ENCODE results near the gene PRSS50. TPM values are rescaled to one million over a fixed set of nuclear protein-coding genes. Genes with fewer than 3 reads are reported as not detected.

Gene PRSS50
- total RNA-seq, 6 donors from 2014 or later, result 0.10 to 4.2 (median 0.40) TPM

GRCh38 chr3:46668591-46668990 is 49.1 kb downstream of the PRSS50 start:
- TF ChIP-seq POLR2A (IDR thresholded peaks at IDR 0.05) (no peak), POLR2AphosphoS5 (IDR thresholded peaks at IDR 0.05) (no peak), CTCF (IDR thresholded peaks at IDR 0.05) (no peak), EP300 (IDR thresholded peaks at IDR 0.05) (no peak)
- H3K27me3 ChIP-seq, result no peaks in the 10 kb centered on the region
- peaks cover 0 to 34% (median 14%) of the 10 kb centered on the region in 4 donors for H3K36me3 ChIP-seq
- peaks cover 0 to 9% (median 2%) of the 10 kb centered on the region in 4 donors for H3K4me1 ChIP-seq
- H3K4me3 ChIP-seq, result no peak overlapping the region
- ATAC-seq (ENCODE audit: low FRiP score in 2 of 2), result no peak
- DNase-seq, result peak in 1 of 2 donors; percentile 13
- no peaks in the 10 kb centered on the region for H3K9me3 ChIP-seq
- no peak overlapping the region for H3K27ac ChIP-seq
- 81 to 91% methylated on average over 1 to 2 of the region's 2 CpGs for WGBS, 2 donors

- H3K27ac ChIP-seq, result no peak overlapping the region
- no peak for TF ChIP-seq EP300 (IDR thresholded peaks at IDR 0.05)
- no peak for TF ChIP-seq POLR2A (IDR thresholded peaks at IDR 0.05)
- no peak for TF ChIP-seq CTCF (IDR thresholded peaks at IDR 0.05)
- no peak for TF ChIP-seq POLR2AphosphoS5 (IDR thresholded peaks at IDR 0.05)
- 50 to 67% methylated on average over 6 to 8 of the region's 8 CpGs for WGBS, 2 donors
- no peaks in the 10 kb centered on the region for H3K9me3 ChIP-seq
- DNase-seq (peak in 1 of 2 donors; percentile 15), ATAC-seq (ENCODE audit: low FRiP score in 2 of 2) (no peak)
- peaks cover 0 to 30% (median 10%) of the 10 kb centered on the region in 4 donors for H3K36me3 ChIP-seq
- no peak overlapping the region for H3K4me3 ChIP-seq
- no peaks in the 10 kb centered on the region for H3K27me3 ChIP-seq
- peaks cover 2 to 9% (median 4%) of the 10 kb centered on the region in 4 donors for H3K4me1 ChIP-seq
Measured at GRCh38 chr3:46668116-46668515, 49.6 kb downstream of the PRSS50 start.

GRCh38 chr3:46667657-46668056 is 50.0 kb downstream of the PRSS50 start:
- 82 to 93% methylated on average over 5 to 9 of the region's 9 CpGs for WGBS, 2 donors
- no peak for TF ChIP-seq EP300 (IDR thresholded peaks at IDR 0.05)
- TF ChIP-seq CTCF (IDR thresholded peaks at IDR 0.05), result no peak
- TF ChIP-seq POLR2A (IDR thresholded peaks at IDR 0.05), result no peak
- TF ChIP-seq POLR2AphosphoS5 (IDR thresholded peaks at IDR 0.05), result no peak
- no peak for ATAC-seq (ENCODE audit: low FRiP score in 2 of 2)
- DNase-seq, result peak in 1 of 2 donors; percentile 12
- H3K27ac ChIP-seq, result no peak overlapping the region
- no peaks in the 10 kb centered on the region for H3K9me3 ChIP-seq
- H3K4me1 ChIP-seq, result peaks cover 4 to 9% (median 6%) of the 10 kb centered on the region in 4 donors
- H3K27me3 ChIP-seq, result no peaks in the 10 kb centered on the region
- H3K4me3 ChIP-seq, result no peak overlapping the region
- peaks cover 0 to 25% (median 7%) of the 10 kb centered on the region in 4 donors for H3K36me3 ChIP-seq

GRCh38 chr3:46667061-46667621 is 50.5 kb downstream of the PRSS50 start:
- Histone ChIP-seq H3K9me3 (no peaks in the 10 kb centered on the region), H3K4me1 (peaks cover 4 to 9% (median 6%) of the 10 kb centered on the region in 4 donors), H3K27ac (no peak overlapping the region), H3K4me3 (no peak overlapping the region), H3K36me3 (peaks cover 0 to 20% (median 6%) of the 10 kb centered on the region in 4 donors), H3K27me3 (no peaks in the 10 kb centered on the region)
- peak in 1 of 2 donors; percentile 18 for DNase-seq
- ATAC-seq (ENCODE audit: low FRiP score in 2 of 2), result no peak
- no peak for TF ChIP-seq CTCF (IDR thresholded peaks at IDR 0.05)
- TF ChIP-seq POLR2A (IDR thresholded peaks at IDR 0.05), result no peak
- no peak for TF ChIP-seq EP300 (IDR thresholded peaks at IDR 0.05)
- no peak for TF ChIP-seq POLR2AphosphoS5 (IDR thresholded peaks at IDR 0.05)
- 82 to 100% methylated on average over 2 to 8 of the region's 8 CpGs for WGBS, 2 donors

GRCh38 chr3:46666453-46666845 is 51.2 kb downstream of the PRSS50 start:
- ATAC-seq (ENCODE audit: low FRiP score in 2 of 2), result no peak

More at GRCh38 chr3:46666453-46666845, 51.2 kb downstream of the PRSS50 start:
- no peak for TF ChIP-seq POLR2AphosphoS5 (IDR thresholded peaks at IDR 0.05)
- TF ChIP-seq POLR2A (IDR thresholded peaks at IDR 0.05), result no peak
- TF ChIP-seq CTCF (IDR thresholded peaks at IDR 0.05), result no peak
- no peak for TF ChIP-seq EP300 (IDR thresholded peaks at IDR 0.05)
- H3K4me1 ChIP-seq, result peaks cover 4 to 9% (median 6%) of the 10 kb centered on the region in 4 donors
- H3K4me3 ChIP-seq, result no peak overlapping the region
- H3K9me3 ChIP-seq, result no peaks in the 10 kb centered on the region
- 53 to 65% methylated on average over 7 of the region's 7 CpGs for WGBS, 2 donors
- H3K27ac ChIP-seq, result no peak overlapping the region
- no peaks in the 10 kb centered on the region for H3K27me3 ChIP-seq
- DNase-seq, result peak in 1 of 2 donors; percentile 19
- peaks cover 0 to 14% (median 3%) of the 10 kb centered on the region in 4 donors for H3K36me3 ChIP-seq
